Activated T-helper 1 cell treated with Interleukin-2 at 50 U/mL for 16 hours (primary cell): ENCODE data around the gene UNC13B.

Experiments
- DNase-seq: peaks from one replicate; pipeline ENCODE4 v3.0.0-alpha.2; 2020; ENCODE audit warnings: low read depth

The UNC13B gene

GRCh38 chr9:35431467-35431866 lies 269.7 kb downstream of the UNC13B start:
- DNase-seq: no peak

GRCh38 chr9:35432076-35432475 lies 270.3 kb downstream of the UNC13B start:
- DNase-seq: no peak

- no peak for DNase-seq
These were observed 275.1 kb downstream of the UNC13B start for GRCh38 chr9:35436933-35437332.

GRCh38 chr9:35446012-35446411 lies 284.2 kb downstream of the UNC13B start:
- DNase-seq: no peak

- DNase-seq: no peak
These were observed 286.7 kb downstream of the UNC13B start for GRCh38 chr9:35448496-35448895.

- no peak for DNase-seq
These were observed 290.7 kb downstream of the UNC13B start for GRCh38 chr9:35452481-35452880.

- no peak for DNase-seq
These were observed 292.0 kb downstream of the UNC13B start for GRCh38 chr9:35453786-35454185.
